Measurements from ENCODE around the gene CFAP206.

GRCh38 chr6:87473419-87473903 is 65.7 kb downstream of the CFAP206 start:
- no peak; the same call in 1 of the 2 replicates for TF ChIP-seq RAD21 (IDR thresholded peaks at IDR 0.05; ENCODE audit: low read depth)
- TF ChIP-seq TCF12 (IDR thresholded peaks at IDR 0.05; ENCODE audit: low read depth) = no peak
- no peak for TF ChIP-seq ZBTB7A (IDR thresholded peaks at IDR 0.05; ENCODE audit: low read depth)
- 0 out of 2 replicates have a peak, but pooled peaks have one; percentile 20 for TF ChIP-seq MAX (IDR thresholded peaks at IDR 0.05)
- TF ChIP-seq REST (IDR thresholded peaks at IDR 0.05; ENCODE audit: low read depth) = no peak
- no peak for TF ChIP-seq EP300 (IDR thresholded peaks at IDR 0.05; ENCODE audit: borderline replicate concordance)
- no peak for TF ChIP-seq EGR1 (IDR thresholded peaks at IDR 0.05)
- TF ChIP-seq TAF1 (IDR thresholded peaks at IDR 0.05; ENCODE audit: low read depth) = no peak
- peak; percentile 81 for TF ChIP-seq CEBPB (IDR thresholded peaks at IDR 0.05)
- TF ChIP-seq NFIC (IDR thresholded peaks at IDR 0.05) = no peak
- TF ChIP-seq CREB1 (IDR thresholded peaks at IDR 0.05; ENCODE audit: low read depth) = no peak
- no peak for TF ChIP-seq FOXM1 (IDR thresholded peaks at IDR 0.05; ENCODE audit: borderline replicate concordance, low read depth)
- no peak for TF ChIP-seq TEAD4 (IDR thresholded peaks at IDR 0.05)

Measured in Ishikawa (cell line).